Ovary (tissue), 9 donors: Measurements from ENCODE around the gene CDH11. TPM values are rescaled to one million over a fixed set of nuclear protein-coding genes. Genes with fewer than 3 reads are reported as not detected.
A peak's percentile ranks its signal among the peaks of the same experiment; 100 is the strongest.

ENCODE experiments used
- DNase-seq, 5 donors: peaks; one replicate each; pipeline ENCODE4 v3.0.0-alpha.2; 2019 to 2020
- H3K27ac ChIP-seq, 2 donors: fragments of 200-600 bp; one replicate each; pipeline versions ENCODE4 v1.5.1 to v1.8.0; 2019 to 2022
- H3K27me3 ChIP-seq: fragments of 200-600 bp; one replicate; pipeline ENCODE4 v1.8.0; 2022
- H3K36me3 ChIP-seq: fragments of 200-600 bp; sonication (generic); one replicate; pipeline ENCODE4 v1.5.1; 2019
- H3K4me1 ChIP-seq: one replicate; pipeline ENCODE4 v1.8.1; 2013; ENCODE audit warnings: mild to moderate bottlenecking, moderate library complexity; ENCODE audit not compliant: insufficient read depth
- H3K4me3 ChIP-seq: fragments of 200-600 bp; sonication (generic); one replicate; pipeline ENCODE4 v1.5.1; 2017
- H3K9me3 ChIP-seq, 2 donors: fragments of 200-600 bp in 1 of 2; sonication (generic) in 1 of 2; one replicate each; pipeline versions ENCODE4 v1.5.1 to v1.8.1; 2013 to 2019; ENCODE audit warnings: mild to moderate bottlenecking in 1 of 2, moderate library complexity in 1 of 2
- CTCF ChIP-seq, 3 donors: fragments of 450-650 bp in 2 of 3; fragments of 200-600 bp in 1 of 3; IDR thresholded peaks; one replicate each; pipeline versions ENCODE4 v1.5.1 to v1.8.0; 2016 to 2022; ENCODE audit warnings: antibody characterized with exemption in 3 of 3, mild to moderate bottlenecking in 1 of 3
- EP300 ChIP-seq: sonication (generic); formaldehyde crosslinking; IDR thresholded peaks from one replicate; pipeline ENCODE4 v1.6.1; 2017; ENCODE audit warnings: antibody characterized with exemption
- POLR2A ChIP-seq: fragments of 450-650 bp; IDR thresholded peaks from one replicate; pipeline ENCODE4 v1.6.1; 2017; ENCODE audit warnings: antibody characterized with exemption, mild to moderate bottlenecking, moderate library complexity
- WGBS, 3 donors: extraction: QIAGEN DNeasy Blood & Tissue Kit in 1 of 3; methylation state at CpG; one replicate each; pipeline versions ENCODE4 v1.1.5 to v1.1.7; 2013 to 2017; 5-methylcytosine and 5-hydroxymethylcytosine counted together
- intact Hi-C, 4 donors: fragments of 100-400 bp; cut with DNase I; formaldehyde crosslinking; loops; one replicate each; pipeline versions ENCODE4 v1.11.0 to v1.15.1; 2022 to 2023
- polyA plus RNA-seq, 2 donors: library from polyadenylated mRNA; stranded (reverse); fragments of 200-250 nt in 1 of 2; fragments of 350-450 nt in 1 of 2; fragmentation: Illumina TruSeq in 1 of 2; extraction: RNeasy Lipid Tissue Mini Kit (QIAGEN cat#74804) in 1 of 2; gene quantifications; one replicate each; pipeline ENCODE4 v1.2.3, GENCODE V29; 2013 to 2014
- total RNA-seq, 7 donors: library from RNA; depleted of rRNA in 2 of 7; stranded (reverse); fragments of >200 nt in 2 of 7; fragmentation: NEBNext Ultra II Directional in 3 of 7; extraction: Animal tissue kit (Norgen Biotek cat#: 25700) in 3 of 7; gene quantifications; one replicate each; pipeline versions ENCODE4 v1.1.0 to v1.2.4, GENCODE V29; 2016 to 2023
- donor health status: DM: no; HTN: no; CAD: no; lungs with moderate emphysema.
- donor health status: DM: no; HTN: no; CAD: no.
- donor health status: Bipolar disorder and iron deficiency.
- donor health status: DM: yes; HTN: yes; CAD: no.
- donor health status: DM: no; HTN: no; CAD: no.
- donor health status: DM: yes; HTN: yes; CAD: no.

CDH11 gene
- total and polyA plus RNA-seq, 9 donors = 118 to 858 (median 478) TPM

- H3K4me1 ChIP-seq = no peaks in the 10 kb centered on the region
- 93 to 97% (median 95%) methylated on average over 3 of the region's 3 CpGs for WGBS, 3 donors
- intact Hi-C loops = no loop called here
- no peaks in the 10 kb centered on the region for H3K27me3 ChIP-seq
- no peak overlapping the region for H3K27ac ChIP-seq
- no peak for DNase-seq
- H3K36me3 ChIP-seq = no peaks in the 10 kb centered on the region
- H3K4me3 ChIP-seq = no peak overlapping the region
- no peak for TF ChIP-seq POLR2A
- no peak for TF ChIP-seq CTCF (IDR thresholded peaks at IDR 0.05)
- no peak for TF ChIP-seq EP300
- H3K9me3 ChIP-seq = no peaks in the 10 kb centered on the region
These were observed 20.4 kb upstream of the CDH11 start for GRCh38 chr16:65142276-65142675.

DNA sequence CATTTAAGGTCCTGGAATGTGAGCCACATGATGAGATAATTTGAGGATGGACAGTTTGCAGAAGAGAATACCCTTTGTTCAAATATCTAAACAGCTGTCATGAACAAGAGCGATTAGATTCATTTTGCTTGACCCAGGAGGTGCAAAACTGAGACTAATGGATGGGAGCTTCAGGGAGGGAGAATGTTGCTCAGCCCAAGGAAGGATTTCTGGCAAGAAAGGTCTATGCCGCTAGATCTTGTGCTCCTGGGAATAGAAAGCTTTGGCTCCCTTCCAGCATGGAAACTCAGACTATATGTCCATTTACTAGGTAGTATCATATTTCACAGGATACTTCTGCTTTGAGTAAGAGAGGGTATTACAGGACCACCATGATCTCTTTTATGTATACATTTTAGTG is 14.8 kb upstream of the CDH11 start:
- H3K4me3 ChIP-seq = no peak overlapping the region
- H3K9me3 ChIP-seq = no peaks in the 10 kb centered on the region
- no peak for DNase-seq
- no peaks in the 10 kb centered on the region for H3K27me3 ChIP-seq
- H3K4me1 ChIP-seq = no peaks in the 10 kb centered on the region
- no peak for TF ChIP-seq CTCF (IDR thresholded peaks at IDR 0.05)
- TF ChIP-seq POLR2A = no peak
- no peak for TF ChIP-seq EP300
- no peak overlapping the region for H3K27ac ChIP-seq
- intact Hi-C loops = no loop called here
- WGBS, 3 donors = 78 to 86% (median 85%) methylated on average over 2 of the region's 2 CpGs
- H3K36me3 ChIP-seq = no peaks in the 10 kb centered on the region

DNA sequence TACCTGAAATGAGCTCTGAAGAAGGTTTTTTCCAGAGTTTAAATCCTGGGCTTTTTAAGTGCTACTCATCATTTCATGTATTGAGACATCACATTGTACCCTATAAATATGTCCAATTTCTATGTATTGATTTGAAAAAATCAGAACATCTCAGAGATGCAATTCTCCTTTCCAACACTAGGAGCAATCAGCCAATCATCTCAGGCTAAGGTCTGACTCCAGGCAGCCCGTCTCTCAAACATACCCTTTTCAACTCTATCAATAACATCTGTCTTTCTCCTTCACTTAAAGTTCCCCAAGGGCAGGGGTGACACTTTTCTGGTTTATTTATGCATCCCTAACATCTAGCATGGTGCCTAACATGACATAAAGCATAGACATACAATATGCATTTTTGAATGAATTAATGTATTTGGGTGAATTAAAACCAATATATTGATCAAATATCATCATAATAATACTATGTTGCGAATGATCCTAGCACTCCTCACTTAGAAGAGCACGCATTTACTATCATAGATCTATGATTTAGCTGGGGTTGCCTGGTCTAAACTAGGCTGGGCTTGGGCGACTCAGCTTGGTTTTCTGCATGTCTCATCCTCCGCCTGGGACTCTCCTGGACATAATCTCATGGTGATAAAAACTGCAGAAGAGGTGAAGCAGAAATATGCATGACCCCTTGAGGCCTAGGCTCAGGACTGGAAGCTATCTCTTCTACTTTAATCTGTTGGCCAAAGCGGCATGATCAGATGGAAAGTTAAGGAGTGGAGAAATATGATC is 5.2 kb upstream of the CDH11 start:
- no peak for DNase-seq
- Histone ChIP-seq H3K4me3 (no peak overlapping the region), H3K36me3 (no peaks in the 10 kb centered on the region), H3K27ac (no peak overlapping the region), H3K4me1 (no peaks in the 10 kb centered on the region), H3K9me3 (no peaks in the 10 kb centered on the region), H3K27me3 (no peaks in the 10 kb centered on the region)
- intact Hi-C loops = loop anchor here in 2 of 4 donors (10.0 kb wide), 3 partner anchors 48 to 1138 kb away; no protein-coding TSS in a partner anchor
- TF ChIP-seq EP300 (no peak), POLR2A (no peak), CTCF (IDR thresholded peaks at IDR 0.05) (no peak)
- WGBS, 3 donors = 97 to 98% (median 98%) methylated on average over 6 of the region's 6 CpGs

GRCh38 chr16:65125871-65126270 is 4.0 kb upstream of the CDH11 start:
- WGBS, 3 donors = 50 to 69% (median 61%) methylated on average over 5 of the region's 5 CpGs
- Histone ChIP-seq H3K27ac (peak overlapping the region; percentile 50 to 100), H3K9me3 (no peaks in the 10 kb centered on the region), H3K4me3 (no peak overlapping the region), H3K4me1 (no peaks in the 10 kb centered on the region), H3K36me3 (no peaks in the 10 kb centered on the region), H3K27me3 (no peaks in the 10 kb centered on the region)
- intact Hi-C loops = loop anchor here in 2 of 4 donors (10.0 kb wide), 3 partner anchors 49 to 1139 kb away; no protein-coding TSS in a partner anchor
- TF ChIP-seq EP300 (no peak), POLR2A (no peak), CTCF (IDR thresholded peaks at IDR 0.05) (no peak)
- peak in 3 of 5 donors; percentile 36 to 71 (median 39) for DNase-seq
